DOHH2 (cell line): ENCODE data around the gene C1orf159.
"Not testable (repeated sequence)": the region's sequence is repeated elsewhere in the genome, so short reads cannot be mapped to it uniquely, and the experiment has no call there.

Experiments
- H3F3A ChIP-seq: fragments of 200-600 bp; sonication (generic), shearing (Covaris generic); 2 replicates; pipeline ENCODE4 v1.6.0; 2016; ENCODE audit warnings: antibody characterized with exemption, mild to moderate bottlenecking; ENCODE audit not compliant: control insufficient read depth, insufficient read depth
- H3K27ac ChIP-seq: fragments of 200-600 bp; sonication (generic); 2 replicates; pipeline ENCODE4 v1.5.1; 2014; ENCODE audit warnings: low read depth, mild to moderate bottlenecking, low read length, moderate library complexity
- H3K27me3 ChIP-seq: fragments of 200-600 bp; sonication (generic); 2 replicates; pipeline ENCODE4 v1.6.1; 2014; ENCODE audit warnings: mild to moderate bottlenecking, low read length, mixed read lengths; ENCODE audit not compliant: control insufficient read depth
- H3K36me3 ChIP-seq: fragments of 200-600 bp; sonication (generic); 2 replicates; pipeline ENCODE4 v1.6.1; 2014; ENCODE audit warnings: mild to moderate bottlenecking, low read length, moderate library complexity, mixed read lengths; ENCODE audit not compliant: control insufficient read depth
- H3K4me1 ChIP-seq: fragments of 200-600 bp; sonication (generic); 2 replicates; pipeline ENCODE4 v1.6.1; 2014; ENCODE audit warnings: mild to moderate bottlenecking, low read length, mixed read lengths; ENCODE audit not compliant: control insufficient read depth
- H3K4me2 ChIP-seq: fragments of 200-600 bp; sonication (generic); 2 replicates; pipeline ENCODE4 v1.6.0; 2014; ENCODE audit warnings: mild to moderate bottlenecking, low read length, moderate library complexity
- H3K4me3 ChIP-seq: fragments of 200-600 bp; sonication (generic); 2 replicates; pipeline ENCODE4 v1.5.1; 2014; ENCODE audit warnings: mild to moderate bottlenecking, low read length, mixed read lengths
- H3K79me2 ChIP-seq: fragments of 200-600 bp; sonication (generic); 2 replicates; pipeline ENCODE4 v1.6.1; 2014; ENCODE audit warnings: mild to moderate bottlenecking, low read length, mixed read lengths; ENCODE audit not compliant: control insufficient read depth
- H3K9me2 ChIP-seq: fragments of 200-600 bp; sonication (generic); replicated peaks from 2 replicates; pipeline ENCODE4 v1.6.1; 2014; ENCODE audit warnings: mild to moderate bottlenecking, low read length, mixed read lengths; ENCODE audit not compliant: control insufficient read depth
- H3K9me3 ChIP-seq: fragments of 200-600 bp; sonication (generic); 2 replicates; pipeline ENCODE4 v1.6.1; 2014; ENCODE audit warnings: antibody characterized with exemption, low read length, mixed read lengths; ENCODE audit not compliant: control insufficient read depth, insufficient read depth
- H4K20me1 ChIP-seq: fragments of 200-600 bp; sonication (generic); 2 replicates; pipeline ENCODE4 v1.6.0; 2014; ENCODE audit warnings: low read depth, mild to moderate bottlenecking, antibody characterized with exemption, low read length, moderate library complexity; ENCODE audit not compliant: control insufficient read depth, insufficient read depth
- EZH2phosphoT487 ChIP-seq: fragments of 200-600 bp; sonication (generic); IDR thresholded peaks from 2 replicates; pipeline ENCODE4 v1.6.1; 2017; ENCODE audit warnings: borderline replicate concordance, mild to moderate bottlenecking, antibody characterized with exemption, low read length, moderate library complexity, mixed read lengths
- TF ChIP-seq, protein P1 (sequence below): fragments of 200-600 bp; sonication (generic); IDR thresholded peaks from one replicate; pipeline ENCODE4 v1.5.1; 2014; ENCODE audit warnings: antibody characterized with exemption, mild to moderate bottlenecking, low read depth, low read length; ENCODE audit not compliant: poor library complexity, severe bottlenecking

C1orf159 gene

DNA sequence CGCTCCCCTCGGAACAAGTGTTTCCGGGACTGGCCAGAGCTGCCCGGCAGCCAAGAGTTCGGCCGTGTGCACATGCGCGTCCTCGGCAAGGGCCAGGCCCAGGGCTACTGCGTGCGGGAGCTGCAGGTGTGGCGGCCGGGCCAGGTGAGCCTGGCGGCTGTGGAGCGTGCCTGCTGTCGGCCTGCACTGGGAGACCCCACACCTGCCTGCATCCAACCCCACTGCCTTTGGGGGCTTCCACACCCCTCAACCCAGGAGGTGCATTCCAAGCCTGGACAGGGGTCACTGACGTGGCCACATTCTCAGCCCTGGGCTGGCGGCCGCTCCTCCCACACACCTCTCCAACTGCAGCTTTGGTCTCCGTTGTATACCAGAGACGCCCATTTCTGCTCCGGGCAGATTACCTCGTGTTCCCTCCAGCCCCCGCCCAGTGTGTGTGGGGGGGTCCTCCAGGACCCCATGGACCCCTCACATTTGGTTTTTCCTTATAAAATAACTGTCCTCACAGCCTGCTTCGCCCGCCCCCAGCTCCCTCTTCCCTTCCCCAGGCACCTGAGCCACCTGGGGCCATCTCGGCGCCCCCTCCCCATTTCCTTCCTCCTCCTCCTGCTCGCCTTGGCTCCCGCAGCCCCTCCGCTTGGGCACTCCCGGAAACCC lies 47.9 kb downstream of the C1orf159 start:
- TF ChIP-seq, protein P1, sequence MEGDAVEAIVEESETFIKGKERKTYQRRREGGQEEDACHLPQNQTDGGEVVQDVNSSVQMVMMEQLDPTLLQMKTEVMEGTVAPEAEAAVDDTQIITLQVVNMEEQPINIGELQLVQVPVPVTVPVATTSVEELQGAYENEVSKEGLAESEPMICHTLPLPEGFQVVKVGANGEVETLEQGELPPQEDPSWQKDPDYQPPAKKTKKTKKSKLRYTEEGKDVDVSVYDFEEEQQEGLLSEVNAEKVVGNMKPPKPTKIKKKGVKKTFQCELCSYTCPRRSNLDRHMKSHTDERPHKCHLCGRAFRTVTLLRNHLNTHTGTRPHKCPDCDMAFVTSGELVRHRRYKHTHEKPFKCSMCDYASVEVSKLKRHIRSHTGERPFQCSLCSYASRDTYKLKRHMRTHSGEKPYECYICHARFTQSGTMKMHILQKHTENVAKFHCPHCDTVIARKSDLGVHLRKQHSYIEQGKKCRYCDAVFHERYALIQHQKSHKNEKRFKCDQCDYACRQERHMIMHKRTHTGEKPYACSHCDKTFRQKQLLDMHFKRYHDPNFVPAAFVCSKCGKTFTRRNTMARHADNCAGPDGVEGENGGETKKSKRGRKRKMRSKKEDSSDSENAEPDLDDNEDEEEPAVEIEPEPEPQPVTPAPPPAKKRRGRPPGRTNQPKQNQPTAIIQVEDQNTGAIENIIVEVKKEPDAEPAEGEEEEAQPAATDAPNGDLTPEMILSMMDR: no peak
- TF ChIP-seq EZH2phosphoT487: no peak
- Histone ChIP-seq H3K4me3 (peak overlapping the region; percentile 90), H3K4me2 (peak overlapping the region; percentile 84)

DNA sequence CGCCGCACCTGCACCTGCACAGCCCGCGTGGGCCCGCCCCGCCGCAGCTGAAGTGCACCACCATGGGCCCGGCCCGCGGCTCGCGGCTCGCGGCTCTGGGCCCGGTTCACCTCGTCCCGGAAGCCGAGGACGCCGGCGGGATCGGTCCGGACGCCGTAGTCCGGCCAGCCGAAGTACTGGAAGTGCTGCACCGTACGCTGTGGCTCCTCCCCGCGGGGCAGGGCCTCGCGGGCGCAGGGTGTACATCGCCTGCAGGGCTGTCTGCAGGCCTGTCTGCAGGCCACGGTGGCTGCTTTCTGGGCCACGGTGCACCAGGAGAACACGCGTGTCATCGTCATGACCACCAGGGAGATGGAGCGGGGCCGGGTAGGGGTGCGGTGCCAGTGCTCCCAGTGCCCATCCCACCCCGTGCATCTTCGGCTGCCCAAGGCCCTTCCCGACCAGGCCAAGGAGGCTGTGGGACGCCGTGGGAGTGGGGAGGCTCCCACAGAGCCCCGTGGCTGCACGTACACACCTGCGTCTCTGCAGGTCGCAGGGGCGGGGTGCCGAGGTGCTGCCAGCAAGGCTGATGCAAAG lies 48.5 kb downstream of the C1orf159 start:
- H3K79me2 ChIP-seq: no peaks in the 10 kb centered on the region
- no peaks in the 10 kb centered on the region for H3K9me3 ChIP-seq
- H3K36me3 ChIP-seq: no peaks in the 10 kb centered on the region
- H3K4me1 ChIP-seq: peaks cover 40% of the 10 kb centered on the region
- TF ChIP-seq, protein P1: no peak
- no peak for TF ChIP-seq EZH2phosphoT487
- no peak overlapping the region for H3K4me2 ChIP-seq
- H3K27me3 ChIP-seq: peaks cover 31% of the 10 kb centered on the region
- peaks cover 3% of the 10 kb centered on the region; the same call in 1 of the 2 replicates for H4K20me1 ChIP-seq
- H3K9me2 ChIP-seq: no peaks in the 10 kb centered on the region
- H3F3A ChIP-seq: no peaks in the 10 kb centered on the region
- no peak overlapping the region for H3K4me3 ChIP-seq
- H3K27ac ChIP-seq: no peak overlapping the region

More for the DNA sequence above, 47.9 kb downstream of the C1orf159 start:
- no peaks in the 10 kb centered on the region for H3K9me2 ChIP-seq
- no peaks in the 10 kb centered on the region for H3K36me3 ChIP-seq
- no peaks in the 10 kb centered on the region for H3K79me2 ChIP-seq
- H3K9me3 ChIP-seq: no peaks in the 10 kb centered on the region
- H3K27ac ChIP-seq: no peak overlapping the region
- H3K4me1 ChIP-seq: peaks cover 40% of the 10 kb centered on the region
- H3F3A ChIP-seq: no peaks in the 10 kb centered on the region
- peaks cover 3% of the 10 kb centered on the region; the same call in 1 of the 2 replicates for H4K20me1 ChIP-seq
- peaks cover 25% of the 10 kb centered on the region for H3K27me3 ChIP-seq

DNA sequence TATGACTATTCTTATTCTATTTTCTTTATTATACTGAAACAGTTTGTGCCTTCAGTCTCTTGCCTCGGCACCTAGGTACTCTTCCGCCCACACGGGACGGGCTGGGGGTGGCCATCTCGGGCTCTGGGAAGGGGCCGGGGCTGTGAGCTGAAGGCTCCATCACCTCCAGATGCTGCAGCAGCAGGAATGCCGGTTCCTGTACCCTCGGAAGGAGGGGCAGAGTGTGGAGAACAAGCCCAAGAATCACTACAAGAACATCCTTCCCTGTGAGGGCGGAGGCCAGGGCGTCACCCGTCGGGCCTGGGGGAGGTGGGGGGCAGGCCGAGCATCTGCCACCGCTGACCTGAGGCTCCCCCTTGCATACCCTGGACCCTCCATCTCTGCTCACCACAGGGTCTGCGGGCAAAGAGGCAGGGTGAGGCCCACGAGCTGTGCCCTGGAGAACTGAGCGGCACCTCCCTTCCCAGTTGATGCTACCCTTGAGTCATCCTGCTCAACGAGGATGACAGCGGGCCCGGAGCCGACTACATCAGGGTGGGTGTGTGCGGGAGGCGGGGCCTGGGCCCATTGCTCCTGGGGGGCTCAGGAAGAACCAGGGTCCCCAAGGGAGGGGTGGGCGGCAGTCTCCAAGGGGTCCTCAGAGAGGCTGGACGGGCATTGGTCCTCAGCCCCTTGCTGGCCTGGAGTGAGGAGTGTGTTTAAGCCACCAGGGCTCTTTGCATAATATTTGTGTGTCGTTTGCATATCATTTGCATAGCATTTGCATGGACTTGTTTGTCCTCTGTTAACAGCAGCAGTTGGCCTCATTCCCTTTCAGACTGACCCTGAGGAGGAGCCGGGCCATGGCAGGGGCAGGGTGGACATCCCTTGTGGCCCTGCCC lies 49.2 kb downstream of the C1orf159 start:
- Histone ChIP-seq H4K20me1 (peaks cover 3% of the 10 kb centered on the region; the same call in 1 of the 2 replicates), H3K4me3 (no peak overlapping the region), H3K36me3 (no peaks in the 10 kb centered on the region), H3K27ac (no peak overlapping the region), H3F3A (no peaks in the 10 kb centered on the region), H3K9me3 (no peaks in the 10 kb centered on the region), H3K4me1 (peaks cover 40% of the 10 kb centered on the region), H3K79me2 (no peaks in the 10 kb centered on the region), H3K9me2 (no peaks in the 10 kb centered on the region), H3K27me3 (peaks cover 36% of the 10 kb centered on the region), H3K4me2 (no peak overlapping the region)
- TF ChIP-seq, protein P1: no peak
- TF ChIP-seq EZH2phosphoT487: no peak

DNA sequence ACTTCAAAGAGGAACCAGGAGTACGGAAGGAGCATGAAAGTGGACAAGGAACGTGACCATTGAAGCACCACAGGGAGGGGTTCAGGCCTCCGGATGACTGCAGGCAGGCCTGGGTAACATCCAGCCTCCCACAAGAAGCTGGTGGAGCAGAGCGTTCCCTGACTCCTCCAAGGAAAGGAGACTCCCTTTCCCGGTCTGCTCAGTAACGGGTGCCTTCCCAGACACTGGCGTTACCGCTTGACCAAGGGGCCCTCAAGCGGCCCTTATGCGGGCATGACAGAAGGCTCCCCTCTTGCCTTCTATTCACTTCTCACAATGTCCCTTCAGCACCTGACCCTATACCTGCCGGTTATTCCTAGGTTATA lies 50.0 kb downstream of the C1orf159 start:
- not testable (repeated sequence) for H3K79me2 ChIP-seq, H3K4me3 ChIP-seq, H3K27ac ChIP-seq, H3K9me3 ChIP-seq, H3F3A ChIP-seq, H3K36me3 ChIP-seq, H4K20me1 ChIP-seq, H3K4me2 ChIP-seq, H3K9me2 ChIP-seq
- H3K27me3 ChIP-seq: peaks cover 42% of the 10 kb centered on the region
- peaks cover 38% of the 10 kb centered on the region for H3K4me1 ChIP-seq
